ENCODE data around the gene LRRC7. TPM values are rescaled to one million over a fixed set of nuclear protein-coding genes. Genes with fewer than 3 reads are reported as not detected.

Gene LRRC7
- total RNA-seq, 4 donors from 2014 or later = 0.40 to 1.7 (median 0.63) TPM

DNA sequence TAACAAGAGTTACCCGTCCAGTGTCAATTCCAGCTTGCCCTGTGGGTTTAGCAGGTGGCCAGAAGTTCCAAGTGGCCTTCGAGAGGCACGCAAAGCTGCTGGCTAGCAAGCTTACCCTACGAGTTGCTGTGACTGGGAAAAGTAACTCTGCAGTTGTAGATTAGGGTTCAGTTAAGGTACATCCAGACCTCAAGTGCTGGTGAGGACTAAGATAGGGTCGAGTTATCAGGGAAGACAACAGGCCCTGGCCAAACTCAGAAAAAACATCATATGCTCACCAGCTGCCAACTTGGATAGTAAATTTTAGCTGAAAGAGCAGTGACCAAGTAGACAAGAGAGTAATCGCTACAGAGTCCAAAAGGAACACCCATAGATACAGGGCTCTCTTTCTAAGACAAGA, 27.7 kb upstream of the LRRC7 start:
- no peaks in the 10 kb centered on the region for H3K9me3 ChIP-seq
- no peaks in the 10 kb centered on the region for H3K27me3 ChIP-seq
- H3K36me3 ChIP-seq = no peaks in the 10 kb centered on the region
- DNase-seq = no peak
- no peaks in the 10 kb centered on the region for H3K4me1 ChIP-seq
- H3K4me3 ChIP-seq = no peak overlapping the region
- TF ChIP-seq, protein P1, sequence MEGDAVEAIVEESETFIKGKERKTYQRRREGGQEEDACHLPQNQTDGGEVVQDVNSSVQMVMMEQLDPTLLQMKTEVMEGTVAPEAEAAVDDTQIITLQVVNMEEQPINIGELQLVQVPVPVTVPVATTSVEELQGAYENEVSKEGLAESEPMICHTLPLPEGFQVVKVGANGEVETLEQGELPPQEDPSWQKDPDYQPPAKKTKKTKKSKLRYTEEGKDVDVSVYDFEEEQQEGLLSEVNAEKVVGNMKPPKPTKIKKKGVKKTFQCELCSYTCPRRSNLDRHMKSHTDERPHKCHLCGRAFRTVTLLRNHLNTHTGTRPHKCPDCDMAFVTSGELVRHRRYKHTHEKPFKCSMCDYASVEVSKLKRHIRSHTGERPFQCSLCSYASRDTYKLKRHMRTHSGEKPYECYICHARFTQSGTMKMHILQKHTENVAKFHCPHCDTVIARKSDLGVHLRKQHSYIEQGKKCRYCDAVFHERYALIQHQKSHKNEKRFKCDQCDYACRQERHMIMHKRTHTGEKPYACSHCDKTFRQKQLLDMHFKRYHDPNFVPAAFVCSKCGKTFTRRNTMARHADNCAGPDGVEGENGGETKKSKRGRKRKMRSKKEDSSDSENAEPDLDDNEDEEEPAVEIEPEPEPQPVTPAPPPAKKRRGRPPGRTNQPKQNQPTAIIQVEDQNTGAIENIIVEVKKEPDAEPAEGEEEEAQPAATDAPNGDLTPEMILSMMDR (IDR thresholded peaks at IDR 0.05) = no peak
- no peak for TF ChIP-seq POLR2A (IDR thresholded peaks at IDR 0.05)
- no peak overlapping the region for H3K27ac ChIP-seq

GRCh38 chr1:69551476-69552324, 16.0 kb upstream of the LRRC7 start:
- no peak overlapping the region for H3K27ac ChIP-seq
- no peak for TF ChIP-seq POLR2A (IDR thresholded peaks at IDR 0.05)
- TF ChIP-seq, protein P1 (IDR thresholded peaks at IDR 0.05) = no peak
- no peaks in the 10 kb centered on the region for H3K36me3 ChIP-seq
- no peaks in the 10 kb centered on the region for H3K4me1 ChIP-seq
- H3K27me3 ChIP-seq = no peaks in the 10 kb centered on the region
- H3K9me3 ChIP-seq = no peaks in the 10 kb centered on the region
- H3K4me3 ChIP-seq = no peak overlapping the region
- DNase-seq = no peak

DNA sequence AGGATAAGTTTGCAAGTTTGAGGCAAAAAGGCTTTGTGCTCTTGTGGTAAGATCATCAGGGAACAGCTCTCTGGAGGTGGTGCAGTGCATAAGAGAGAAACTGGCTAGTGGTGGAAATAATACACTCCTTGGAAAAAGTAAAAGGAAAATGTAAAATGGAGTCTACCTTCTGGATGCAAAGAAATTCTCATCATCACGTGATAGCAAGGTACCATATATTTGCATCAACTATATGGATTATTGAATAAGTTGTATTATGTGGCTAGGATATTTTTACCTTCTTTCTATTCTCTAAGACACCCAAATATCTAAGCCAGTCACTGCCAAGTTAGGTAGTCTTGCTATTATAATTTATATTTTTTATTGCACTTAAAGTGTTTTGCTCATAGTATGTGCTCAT, 14.0 kb upstream of the LRRC7 start:
- H3K4me1 ChIP-seq = no peaks in the 10 kb centered on the region
- H3K4me3 ChIP-seq = no peak overlapping the region
- no peak overlapping the region for H3K27ac ChIP-seq
- no peaks in the 10 kb centered on the region for H3K27me3 ChIP-seq
- H3K36me3 ChIP-seq = no peaks in the 10 kb centered on the region
- no peaks in the 10 kb centered on the region for H3K9me3 ChIP-seq
- no peak for DNase-seq
- TF ChIP-seq, protein P1 (IDR thresholded peaks at IDR 0.05) = no peak
- TF ChIP-seq POLR2A (IDR thresholded peaks at IDR 0.05) = no peak

GRCh38 chr1:69568421-69569174, 876 bp downstream of the LRRC7 start:
- no peaks in the 10 kb centered on the region for H3K36me3 ChIP-seq
- H3K4me3 ChIP-seq = peak overlapping the region in 3 of 4 donors; percentile 9 to 52 (median 44)
- DNase-seq = no peak
- no peaks in the 10 kb centered on the region for H3K9me3 ChIP-seq
- H3K4me1 ChIP-seq = peaks cover 0 to 15% (median 0%) of the 10 kb centered on the region in 4 donors
- H3K27me3 ChIP-seq = peaks cover 0 to 12% of the 10 kb centered on the region in 2 donors
- H3K27ac ChIP-seq = peak overlapping the region in 1 of 4 donors; percentile 10
- TF ChIP-seq POLR2A (IDR thresholded peaks at IDR 0.05) = no peak
- TF ChIP-seq, protein P1 (IDR thresholded peaks at IDR 0.05) = no peak

GRCh38 chr1:69569175-69569541, 1.4 kb downstream of the LRRC7 start:
- Histone ChIP-seq H3K36me3 (no peaks in the 10 kb centered on the region), H3K4me3 (peak overlapping the region in 2 of 4 donors; percentile 2 to 44), H3K27me3 (peaks cover 0 to 12% of the 10 kb centered on the region in 2 donors), H3K27ac (no peak overlapping the region), H3K4me1 (peaks cover 0 to 15% (median 0%) of the 10 kb centered on the region in 4 donors), H3K9me3 (no peaks in the 10 kb centered on the region)
- no peak for TF ChIP-seq POLR2A (IDR thresholded peaks at IDR 0.05)
- TF ChIP-seq, protein P1 (IDR thresholded peaks at IDR 0.05) = no peak
- no peak for DNase-seq
